ENCODE measurements around the gene SH3GL1.

SH3GL1 gene

DNA sequence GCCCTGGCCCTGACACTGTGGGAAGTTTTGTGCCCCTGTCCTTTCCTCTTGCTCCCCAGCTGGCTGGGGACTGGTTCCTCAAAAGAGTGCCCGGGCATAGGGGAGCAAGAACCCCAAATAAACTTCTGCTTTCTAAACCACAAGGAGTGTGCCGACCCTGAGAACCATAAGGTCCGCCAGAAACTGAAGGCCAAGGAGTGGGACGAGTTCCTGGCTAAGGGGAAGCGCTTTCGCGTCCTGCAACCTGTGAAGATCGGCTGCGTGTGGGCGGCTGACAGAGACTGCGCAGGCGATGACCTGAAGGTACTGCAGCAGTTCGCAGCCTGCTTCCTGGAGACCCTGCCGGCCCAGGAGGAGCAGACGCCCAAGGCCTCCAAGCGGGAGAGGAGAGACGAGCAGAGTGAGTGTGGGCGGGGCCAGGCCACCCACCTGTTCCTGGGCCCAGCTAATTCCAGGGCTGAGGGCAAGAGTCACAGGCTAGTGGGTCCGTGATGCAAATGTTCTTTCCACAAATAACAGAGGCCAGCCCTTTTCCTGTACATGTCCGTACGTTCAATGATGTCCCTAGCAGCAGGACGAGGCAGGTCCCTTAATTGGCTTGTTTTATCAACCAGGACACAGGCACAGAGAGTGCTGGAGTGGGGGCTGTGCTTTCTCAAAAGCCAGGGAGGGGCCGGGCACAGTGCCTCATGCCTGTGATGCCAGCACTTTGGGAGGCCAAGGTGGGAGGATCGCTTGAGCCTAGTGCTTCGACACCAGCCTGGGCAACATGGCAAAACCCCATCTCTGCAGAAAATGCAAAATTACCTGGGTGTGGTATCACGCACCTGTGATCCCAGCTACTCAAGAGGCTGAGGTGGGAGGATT is 31.7 kb upstream of the SH3GL1 start:
- DNase-seq (ENCODE audit: low read depth): peak; percentile 43
- no peak for TF ChIP-seq CTCF (IDR thresholded peaks at IDR 0.05; ENCODE audit: low read depth, low read length, missing control alignments)
- H3K4me3 ChIP-seq (ENCODE audit: low read depth, low read length): no peak overlapping the region; the same call in 1 of the 2 replicates

DNA sequence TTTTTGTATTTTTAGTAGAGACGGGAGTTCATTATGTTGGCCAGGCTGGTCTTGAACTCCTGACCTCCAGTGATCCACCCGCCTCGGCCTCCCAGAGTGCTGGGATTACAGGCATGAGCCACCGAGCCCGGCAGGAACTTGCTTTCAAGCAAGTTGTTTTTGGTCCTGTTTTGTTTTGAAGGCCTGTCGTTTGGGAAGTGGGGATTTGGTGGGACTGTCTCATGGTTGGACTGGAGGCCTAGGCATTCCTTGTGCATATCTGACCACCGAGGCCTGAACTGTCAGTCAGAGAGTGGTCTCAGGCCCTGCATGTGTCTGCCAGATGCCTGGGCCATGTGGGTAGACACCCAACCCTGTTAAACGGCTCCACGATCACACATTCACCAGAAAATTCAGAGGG is 30.9 kb upstream of the SH3GL1 start:
- no peak for DNase-seq (ENCODE audit: low read depth)
- no peak for TF ChIP-seq CTCF (IDR thresholded peaks at IDR 0.05; ENCODE audit: low read depth, low read length, missing control alignments)
- no peak overlapping the region for H3K4me3 ChIP-seq (ENCODE audit: low read depth, low read length)

DNA sequence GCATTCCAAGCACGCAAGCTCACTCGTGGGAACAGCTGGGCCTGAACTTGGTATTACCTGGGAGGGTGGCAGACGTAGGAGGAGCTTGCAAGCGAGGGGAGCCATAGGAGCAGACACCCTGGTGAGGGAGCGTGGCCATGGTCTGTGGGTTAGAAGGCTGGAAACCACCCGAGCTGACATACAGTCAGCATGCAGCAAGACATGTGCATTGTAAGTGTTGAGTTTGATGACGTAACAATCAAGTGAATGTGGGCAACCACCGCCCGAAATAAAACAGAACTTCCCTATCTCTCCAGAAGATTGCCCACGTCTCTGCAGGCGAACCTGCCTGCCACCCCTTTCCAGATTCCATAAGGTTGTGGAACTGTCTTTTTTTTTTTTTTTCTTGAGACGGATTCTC is 30.4 kb upstream of the SH3GL1 start:
- no peak overlapping the region for H3K4me3 ChIP-seq (ENCODE audit: low read depth, low read length)
- no peak for TF ChIP-seq CTCF (IDR thresholded peaks at IDR 0.05; ENCODE audit: low read depth, low read length, missing control alignments)
- DNase-seq (ENCODE audit: low read depth): no peak

GRCh38 chr19:4429771-4430171 is 29.4 kb upstream of the SH3GL1 start:
- H3K4me3 ChIP-seq (ENCODE audit: low read depth, low read length): no peak overlapping the region
- DNase-seq (ENCODE audit: low read depth): no peak
- no peak for TF ChIP-seq CTCF (IDR thresholded peaks at IDR 0.05; ENCODE audit: low read depth, low read length, missing control alignments)

DNA sequence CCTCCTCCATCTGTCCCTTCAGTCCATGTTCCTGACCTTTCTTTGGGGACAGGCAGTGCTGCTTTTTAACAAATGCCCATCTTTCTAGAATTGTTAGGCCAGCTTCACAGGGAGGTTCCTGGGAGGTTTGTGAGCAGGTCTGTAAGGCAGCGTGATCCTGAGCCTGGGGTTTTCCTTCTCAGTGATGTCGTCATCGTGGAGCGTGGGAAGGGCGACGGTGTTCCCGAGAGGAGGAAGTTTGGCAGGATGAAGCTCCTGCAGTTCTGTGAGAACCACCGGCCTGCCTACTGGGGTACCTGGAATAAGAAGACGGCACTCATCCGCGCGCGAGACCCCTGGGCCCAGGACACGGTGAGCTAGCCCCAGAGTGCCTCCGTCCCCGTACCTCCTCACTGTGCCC is 28.9 kb upstream of the SH3GL1 start:
- no peak for DNase-seq (ENCODE audit: low read depth)
- no peak for TF ChIP-seq CTCF (IDR thresholded peaks at IDR 0.05; ENCODE audit: low read depth, low read length, missing control alignments)

GRCh38 chr19:4428326-4428975 is 28.1 kb upstream of the SH3GL1 start:
- H3K4me3 ChIP-seq (ENCODE audit: low read depth, low read length): no peak overlapping the region
- no peak for TF ChIP-seq CTCF (IDR thresholded peaks at IDR 0.05; ENCODE audit: low read depth, low read length, missing control alignments)
- no peak for DNase-seq (ENCODE audit: low read depth)

More for the DNA sequence above, 28.9 kb upstream of the SH3GL1 start:
- no peak overlapping the region for H3K4me3 ChIP-seq (ENCODE audit: low read depth, low read length)
